PC-3 (cell line): ENCODE measurements around the gene GJD3. TPM values are rescaled to one million over a fixed set of nuclear protein-coding genes. Genes with fewer than 3 reads are reported as not detected.
"Not testable (repeated sequence)": the region's sequence is repeated elsewhere in the genome, so short reads cannot be mapped to it uniquely, and the experiment has no call there.

ENCODE experiments used
- ATAC-seq: fragments of 200-7000 bp; cut with Tn5 transposase; 2 replicates; pipeline ENCODE4 v1.9.1; 2020; ENCODE audit warnings: mild to moderate bottlenecking, moderate library complexity
- BruUV-seq: library from RNA; stranded (reverse); fragments of 400-500 nt; replicated peaks from 2 replicates; lab custom pipeline; 2021; lab: Mats Ljungman, UMichigan
- CTCF ChIA-PET: fragments of 300-600 bp; sonication (Branson Sonifier 250); formaldehyde crosslinking; loops from one replicate; lab custom pipeline; 2022; ENCODE audit warnings: antibody characterized with exemption; lab: Charles Lee
- POLR2A ChIA-PET: fragments of 300-600 bp; sonication (Branson Sonifier 250); formaldehyde crosslinking; loops from one replicate; lab custom pipeline; 2022; ENCODE audit warnings: antibody characterized with exemption; ENCODE audit not compliant: unreplicated experiment; lab: Charles Lee
- DNase-seq: peaks from one replicate; pipeline ENCODE4 v3.0.0-alpha.2; 2015
- H2AFZ ChIP-seq: fragments of 300-600 bp; sonication (generic); 2 replicates; pipeline ENCODE4 v1.6.0; 2016; ENCODE audit warnings: antibody characterized with exemption, low read length
- H3F3A ChIP-seq: fragments of 300-600 bp; sonication (generic); one replicate; pipeline ENCODE4 v1.6.0; 2017; ENCODE audit warnings: antibody characterized with exemption, low read length, control low read depth, mild to moderate bottlenecking; ENCODE audit not compliant: unreplicated experiment
- H3K27ac ChIP-seq: fragments of 300-600 bp; sonication (generic); 2 replicates; pipeline ENCODE4 v1.5.1; 2016; ENCODE audit warnings: mild to moderate bottlenecking, low read length
- H3K27me3 ChIP-seq: fragments of 300-600 bp; sonication (generic); 2 replicates; pipeline ENCODE4 v1.6.1; 2016; ENCODE audit warnings: low read length, mixed read lengths
- H3K36me3 ChIP-seq: fragments of 300-600 bp; sonication (generic); 2 replicates; pipeline ENCODE4 v1.6.1; 2016; ENCODE audit warnings: low read depth, mixed run types, low read length, mixed read lengths
- H3K4me1 ChIP-seq: fragments of 300-600 bp; sonication (generic); 2 replicates; pipeline ENCODE4 v1.5.1; 2016; ENCODE audit warnings: low read length; ENCODE audit not compliant: insufficient read depth
- H3K4me2 ChIP-seq: fragments of 300-600 bp; sonication (generic); 2 replicates; pipeline ENCODE4 v1.6.0; 2016; ENCODE audit warnings: low read length
- H3K4me3 ChIP-seq: fragments of 300-600 bp; sonication (generic); 2 replicates; pipeline ENCODE4 v1.5.1; 2016; ENCODE audit warnings: mild to moderate bottlenecking, low read length, mixed read lengths
- H3K79me2 ChIP-seq: fragments of 300-600 bp; sonication (generic); 2 replicates; pipeline ENCODE4 v1.6.1; 2017; ENCODE audit warnings: low read length, mixed read lengths
- H3K9ac ChIP-seq: fragments of 300-600 bp; sonication (generic); 2 replicates; pipeline ENCODE4 v1.6.0; 2016; ENCODE audit warnings: mild to moderate bottlenecking, low read length
- H3K9me2 ChIP-seq: fragments of 300-600 bp; sonication (generic); replicated peaks from 2 replicates; pipeline ENCODE4 v1.6.1; 2016; ENCODE audit warnings: mixed run types, low read length, mixed read lengths
- H3K9me3 ChIP-seq: fragments of 300-600 bp; sonication (generic); 2 replicates; pipeline ENCODE4 v1.6.1; 2016; ENCODE audit warnings: low read length, mixed read lengths
- H4K20me1 ChIP-seq: fragments of 300-600 bp; sonication (generic); 2 replicates; pipeline ENCODE4 v1.6.1; 2016; ENCODE audit warnings: low read length, mixed read lengths
- CTCF ChIP-seq: fragments of 300-600 bp; sonication (generic); conservative IDR thresholded peaks from 2 replicates; pipeline ENCODE4 v1.5.1; 2017; ENCODE audit warnings: antibody characterized with exemption, low read depth, mild to moderate bottlenecking, low read length
- EZH2 ChIP-seq: fragments of 300-600 bp; sonication (generic); IDR thresholded peaks from one replicate; pipeline ENCODE4 v1.6.1; 2017; ENCODE audit warnings: antibody characterized with exemption, mild to moderate bottlenecking, low read length; ENCODE audit not compliant: unreplicated experiment
- EZH2phosphoT487 ChIP-seq: fragments of 300-600 bp; sonication (generic); IDR thresholded peaks from 2 replicates; pipeline ENCODE4 v1.6.1; 2018; ENCODE audit warnings: mild to moderate bottlenecking, antibody characterized with exemption, low read length, borderline replicate concordance
- intact Hi-C: fragments of 100-400 bp; cut with micrococcal nuclease; formaldehyde crosslinking; loops from 2 replicates; pipeline ENCODE4 v1.9.0; 2023
- total RNA-seq: library from RNA; depleted of rRNA; stranded (reverse); fragments of >200 nt; gene quantifications from 2 replicates; pipeline ENCODE4 v1.2.3, GENCODE V29; 2014

GJD3 gene
- total RNA-seq, 1 experiment from 2014 or later, result not detected

GRCh38 chr17:40378966-40379365 lies 14.4 kb upstream of the GJD3 start:
- DNase-seq (no peak), ATAC-seq (no peak)
- no peak for TF ChIP-seq CTCF
- TF ChIP-seq EZH2phosphoT487, result no peak
- TF ChIP-seq EZH2, result no peak
- Histone ChIP-seq H3K79me2 (no peaks in the 10 kb centered on the region), H4K20me1 (no peaks in the 10 kb centered on the region), H3K9me2 (no peaks in the 10 kb centered on the region), H3K4me3 (no peak overlapping the region), H3K36me3 (no peaks in the 10 kb centered on the region), H3K4me2 (no peak overlapping the region), H3K4me1 (no peaks in the 10 kb centered on the region), H3K27ac (no peak overlapping the region), H3K27me3 (no peaks in the 10 kb centered on the region), H3K9me3 (no peaks in the 10 kb centered on the region), H3K9ac (no peak overlapping the region), H3F3A (no peaks in the 10 kb centered on the region), H2AFZ (no peak overlapping the region)
- ChIA-PET POLR2A (no interaction called here), CTCF (no interaction called here)
- BruUV-seq, result no TSS peak
- intact Hi-C loops, result no loop called here

GRCh38 chr17:40377832-40378231 lies 13.3 kb upstream of the GJD3 start:
- no peak overlapping the region for H2AFZ ChIP-seq
- intact Hi-C loops, result no loop called here
- no peaks in the 10 kb centered on the region for H4K20me1 ChIP-seq
- POLR2A ChIA-PET, result no interaction called here
- H3K4me3 ChIP-seq, result no peak overlapping the region
- H3K9ac ChIP-seq, result no peak overlapping the region
- no peaks in the 10 kb centered on the region for H3K79me2 ChIP-seq
- TF ChIP-seq EZH2phosphoT487 (no peak), EZH2 (no peak), CTCF (no peak)
- ATAC-seq (no peak), DNase-seq (no peak)
- no peaks in the 10 kb centered on the region for H3K36me3 ChIP-seq
- CTCF ChIA-PET, result no interaction called here
- no peak overlapping the region for H3K27ac ChIP-seq
- no peaks in the 10 kb centered on the region for H3F3A ChIP-seq
- H3K27me3 ChIP-seq, result no peaks in the 10 kb centered on the region
- H3K9me2 ChIP-seq, result no peaks in the 10 kb centered on the region
- BruUV-seq, result no TSS peak
- H3K4me2 ChIP-seq, result no peak overlapping the region
- H3K9me3 ChIP-seq, result no peaks in the 10 kb centered on the region
- no peaks in the 10 kb centered on the region for H3K4me1 ChIP-seq

GRCh38 chr17:40376541-40376940 lies 12.0 kb upstream of the GJD3 start:
- H3K36me3 ChIP-seq, ATAC-seq, H3K79me2 ChIP-seq, POLR2A ChIA-PET, BruUV-seq, H3F3A ChIP-seq, H3K9me3 ChIP-seq, H3K9me2 ChIP-seq, DNase-seq, H3K4me2 ChIP-seq, H4K20me1 ChIP-seq, H2AFZ ChIP-seq, H3K4me1 ChIP-seq, H3K27ac ChIP-seq, intact Hi-C loops, H3K9ac ChIP-seq, H3K27me3 ChIP-seq, H3K4me3 ChIP-seq, CTCF ChIA-PET: not testable (repeated sequence)

GRCh38 chr17:40375786-40376185 lies 11.2 kb upstream of the GJD3 start:
- BruUV-seq, CTCF ChIA-PET, POLR2A ChIA-PET: not testable (repeated sequence)

More at GRCh38 chr17:40375786-40376185, 11.2 kb upstream of the GJD3 start:
- H3K4me2 ChIP-seq, H3K79me2 ChIP-seq, H4K20me1 ChIP-seq, H3K9ac ChIP-seq, H3K4me1 ChIP-seq, H3K27ac ChIP-seq, H3K9me2 ChIP-seq, H3K27me3 ChIP-seq, H3K36me3 ChIP-seq, ATAC-seq, H2AFZ ChIP-seq, H3F3A ChIP-seq, DNase-seq, H3K4me3 ChIP-seq, intact Hi-C loops, H3K9me3 ChIP-seq: not testable (repeated sequence)
